ENCODE results near the gene KIAA0319L. TPM values are rescaled to one million over a fixed set of nuclear protein-coding genes. Genes with fewer than 3 reads are reported as not detected.

Gene KIAA0319L
- total and polyA plus RNA-seq, 2 experiments from 2014 or later = 27.2 to 75.1 TPM

DNA sequence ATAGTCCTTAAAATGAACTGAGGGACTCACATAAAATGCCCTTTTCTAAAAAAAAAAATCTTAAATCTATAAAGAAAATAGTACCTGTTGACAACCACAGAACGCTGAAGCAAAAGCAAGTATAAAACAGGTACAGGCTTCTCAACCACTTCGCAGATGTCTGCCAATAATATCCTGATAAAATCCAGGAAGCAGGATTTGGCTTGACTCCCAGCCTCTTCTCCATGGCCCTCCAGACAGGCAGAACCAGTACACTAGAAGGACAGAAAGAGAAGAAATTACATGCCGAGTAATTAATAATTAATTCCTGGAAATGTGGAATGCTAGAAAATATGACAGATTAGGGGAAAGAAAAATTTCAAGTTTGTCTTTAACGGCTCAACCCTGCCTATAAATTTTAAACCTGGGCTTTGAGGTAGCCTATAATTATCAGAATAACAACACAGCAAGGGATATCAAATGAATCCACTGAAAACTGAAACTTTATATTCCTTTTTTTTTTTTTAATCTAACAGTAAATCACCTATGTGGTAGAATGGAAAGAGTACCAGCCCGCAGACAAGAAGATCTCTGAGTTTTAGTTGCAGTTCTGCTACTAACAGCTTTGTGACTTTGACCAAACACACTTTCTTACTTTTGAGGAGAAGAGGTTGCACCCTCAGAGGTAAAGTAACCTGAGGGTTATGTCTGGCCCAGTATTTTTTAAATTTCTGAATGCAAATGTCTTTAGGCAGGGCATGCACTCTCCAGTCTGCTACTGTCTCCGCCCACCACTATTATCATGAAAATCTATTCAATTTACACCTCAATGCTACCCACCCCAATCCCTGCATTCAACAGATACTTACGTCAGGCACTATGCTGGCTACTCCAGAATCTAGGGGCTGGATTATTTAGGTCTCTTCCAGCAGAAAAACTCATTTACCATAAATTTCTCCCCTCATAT, 2.7 kb downstream of the KIAA0319L start:
- H3K4me2 ChIP-seq = peak overlapping the region; percentile 71
- peaks cover 13% of the 10 kb centered on the region for H3F3A ChIP-seq (replicated peaks; ENCODE audit: low read depth)
- TF ChIP-seq, protein P1, sequence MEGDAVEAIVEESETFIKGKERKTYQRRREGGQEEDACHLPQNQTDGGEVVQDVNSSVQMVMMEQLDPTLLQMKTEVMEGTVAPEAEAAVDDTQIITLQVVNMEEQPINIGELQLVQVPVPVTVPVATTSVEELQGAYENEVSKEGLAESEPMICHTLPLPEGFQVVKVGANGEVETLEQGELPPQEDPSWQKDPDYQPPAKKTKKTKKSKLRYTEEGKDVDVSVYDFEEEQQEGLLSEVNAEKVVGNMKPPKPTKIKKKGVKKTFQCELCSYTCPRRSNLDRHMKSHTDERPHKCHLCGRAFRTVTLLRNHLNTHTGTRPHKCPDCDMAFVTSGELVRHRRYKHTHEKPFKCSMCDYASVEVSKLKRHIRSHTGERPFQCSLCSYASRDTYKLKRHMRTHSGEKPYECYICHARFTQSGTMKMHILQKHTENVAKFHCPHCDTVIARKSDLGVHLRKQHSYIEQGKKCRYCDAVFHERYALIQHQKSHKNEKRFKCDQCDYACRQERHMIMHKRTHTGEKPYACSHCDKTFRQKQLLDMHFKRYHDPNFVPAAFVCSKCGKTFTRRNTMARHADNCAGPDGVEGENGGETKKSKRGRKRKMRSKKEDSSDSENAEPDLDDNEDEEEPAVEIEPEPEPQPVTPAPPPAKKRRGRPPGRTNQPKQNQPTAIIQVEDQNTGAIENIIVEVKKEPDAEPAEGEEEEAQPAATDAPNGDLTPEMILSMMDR (conservative IDR thresholded peaks at IDR 0.05; ENCODE audit: low read depth in 2 of 2) = no peak
- TF ChIP-seq POLR2AphosphoS5 (IDR thresholded peaks at IDR 0.05; ENCODE audit: low read depth) (peak; percentile 39; the same call in 1 of the 2 replicates), CREB1 (CRISPR knock-in tag; IDR thresholded peaks at IDR 0.05; ENCODE audit: low read depth) (peak; percentile 69; the same call in 1 of the 2 replicates)
- peak overlapping the region; percentile 98 for H3K4me3 Mint-ChIP-seq
- peaks cover 45% of the 10 kb centered on the region for H3K4me1 Mint-ChIP-seq
- ATAC-seq = peak; percentile 57
- H3K79me2 ChIP-seq (replicated peaks; ENCODE audit: insufficient read depth) = peaks cover 65% of the 10 kb centered on the region
- no peaks in the 10 kb centered on the region for H4K20me1 ChIP-seq (replicated peaks; ENCODE audit: insufficient read depth)
- peaks cover 38% of the 10 kb centered on the region for H3K36me3 Mint-ChIP-seq (ENCODE audit: low read depth)
- peak overlapping the region; percentile 93 for H3K27ac Mint-ChIP-seq
- H3K9me3 Mint-ChIP-seq = peaks cover 3% of the 10 kb centered on the region; the same call in 1 of the 3 replicates
- peak; percentile 95 for DNase-seq (ENCODE audit: low spot score)
- no peak overlapping the region for H2AFZ ChIP-seq
- no peaks in the 10 kb centered on the region for H3K27me3 ChIP-seq (ENCODE audit: insufficient read depth)
- peaks cover 34% of the 10 kb centered on the region for H3K4me1 ChIP-seq (ENCODE audit: insufficient read depth)
- H3K9me2 ChIP-seq (ENCODE audit: insufficient read depth) = no peaks in the 10 kb centered on the region
- peak overlapping the region; percentile 96 for H3K27ac ChIP-seq (ENCODE audit: low read depth)
- peaks cover 7% of the 10 kb centered on the region; the same call in 1 of the 2 replicates for H3K36me3 ChIP-seq (ENCODE audit: insufficient read depth)
- H3K4me3 ChIP-seq = peak overlapping the region; percentile 91
- H3K27me3 Mint-ChIP-seq (ENCODE audit: insufficient read depth, low read depth, poor library complexity) = peaks cover 14% of the 10 kb centered on the region

DNA sequence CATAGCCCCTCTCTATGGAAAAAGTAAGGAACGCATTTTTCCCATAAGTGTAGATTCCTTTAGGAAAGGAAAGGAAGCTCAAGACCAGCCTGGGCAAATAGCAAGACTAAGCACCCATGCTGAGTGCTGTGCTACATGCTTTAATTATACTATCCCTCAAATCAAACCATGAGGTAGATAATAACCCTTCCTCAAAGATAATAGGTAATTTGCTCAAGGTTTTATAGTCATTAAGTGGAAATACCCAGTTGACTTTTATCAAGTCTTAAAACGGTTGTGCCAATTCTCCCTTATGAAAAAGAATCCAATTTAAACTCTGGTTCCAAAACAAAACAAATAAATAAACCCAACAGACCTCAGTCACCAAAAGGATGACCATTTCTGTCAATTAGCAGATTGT, 3.4 kb downstream of the KIAA0319L start:
- Mint-ChIP-seq H3K4me1 (peaks cover 41% of the 10 kb centered on the region), H3K36me3 (ENCODE audit: low read depth) (peaks cover 43% of the 10 kb centered on the region), H3K9me3 (peaks cover 3% of the 10 kb centered on the region; the same call in 1 of the 3 replicates), H3K27me3 (ENCODE audit: insufficient read depth, low read depth, poor library complexity) (peaks cover 13% of the 10 kb centered on the region), H3K4me3 (peak overlapping the region; percentile 98), H3K27ac (peak overlapping the region; percentile 91)
- Histone ChIP-seq H2AFZ (no peak overlapping the region), H3K4me2 (peak overlapping the region; percentile 66), H3K4me3 (peak overlapping the region; percentile 91), H3K27ac (ENCODE audit: low read depth) (peak overlapping the region; percentile 96), H4K20me1 (replicated peaks; ENCODE audit: insufficient read depth) (no peaks in the 10 kb centered on the region), H3K36me3 (ENCODE audit: insufficient read depth) (peaks cover 7% of the 10 kb centered on the region; the same call in 1 of the 2 replicates), H3K79me2 (replicated peaks; ENCODE audit: insufficient read depth) (peaks cover 72% of the 10 kb centered on the region), H3K27me3 (ENCODE audit: insufficient read depth) (no peaks in the 10 kb centered on the region), H3K4me1 (ENCODE audit: insufficient read depth) (peaks cover 30% of the 10 kb centered on the region), H3F3A (replicated peaks; ENCODE audit: low read depth) (peaks cover 13% of the 10 kb centered on the region), H3K9me2 (ENCODE audit: insufficient read depth) (no peaks in the 10 kb centered on the region)
- no peak for DNase-seq (ENCODE audit: low spot score)
- ATAC-seq = no peak
- TF ChIP-seq STAT1 (IDR thresholded peaks at IDR 0.05; ENCODE audit: unreplicated experiment) = no peak
- no peak for TF ChIP-seq EZH2phosphoT487 (IDR thresholded peaks at IDR 0.05; ENCODE audit: unreplicated experiment)
- TF ChIP-seq, protein P2, sequence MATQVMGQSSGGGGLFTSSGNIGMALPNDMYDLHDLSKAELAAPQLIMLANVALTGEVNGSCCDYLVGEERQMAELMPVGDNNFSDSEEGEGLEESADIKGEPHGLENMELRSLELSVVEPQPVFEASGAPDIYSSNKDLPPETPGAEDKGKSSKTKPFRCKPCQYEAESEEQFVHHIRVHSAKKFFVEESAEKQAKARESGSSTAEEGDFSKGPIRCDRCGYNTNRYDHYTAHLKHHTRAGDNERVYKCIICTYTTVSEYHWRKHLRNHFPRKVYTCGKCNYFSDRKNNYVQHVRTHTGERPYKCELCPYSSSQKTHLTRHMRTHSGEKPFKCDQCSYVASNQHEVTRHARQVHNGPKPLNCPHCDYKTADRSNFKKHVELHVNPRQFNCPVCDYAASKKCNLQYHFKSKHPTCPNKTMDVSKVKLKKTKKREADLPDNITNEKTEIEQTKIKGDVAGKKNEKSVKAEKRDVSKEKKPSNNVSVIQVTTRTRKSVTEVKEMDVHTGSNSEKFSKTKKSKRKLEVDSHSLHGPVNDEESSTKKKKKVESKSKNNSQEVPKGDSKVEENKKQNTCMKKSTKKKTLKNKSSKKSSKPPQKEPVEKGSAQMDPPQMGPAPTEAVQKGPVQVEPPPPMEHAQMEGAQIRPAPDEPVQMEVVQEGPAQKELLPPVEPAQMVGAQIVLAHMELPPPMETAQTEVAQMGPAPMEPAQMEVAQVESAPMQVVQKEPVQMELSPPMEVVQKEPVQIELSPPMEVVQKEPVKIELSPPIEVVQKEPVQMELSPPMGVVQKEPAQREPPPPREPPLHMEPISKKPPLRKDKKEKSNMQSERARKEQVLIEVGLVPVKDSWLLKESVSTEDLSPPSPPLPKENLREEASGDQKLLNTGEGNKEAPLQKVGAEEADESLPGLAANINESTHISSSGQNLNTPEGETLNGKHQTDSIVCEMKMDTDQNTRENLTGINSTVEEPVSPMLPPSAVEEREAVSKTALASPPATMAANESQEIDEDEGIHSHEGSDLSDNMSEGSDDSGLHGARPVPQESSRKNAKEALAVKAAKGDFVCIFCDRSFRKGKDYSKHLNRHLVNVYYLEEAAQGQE (IDR thresholded peaks at IDR 0.05; ENCODE audit: unreplicated experiment) = no peak
- TF ChIP-seq JUNB (IDR thresholded peaks at IDR 0.05; ENCODE audit: unreplicated experiment) = no peak
- no peak for TF ChIP-seq POLR2AphosphoS5 (IDR thresholded peaks at IDR 0.05; ENCODE audit: low read depth)
- TF ChIP-seq, protein P1 (conservative IDR thresholded peaks at IDR 0.05; ENCODE audit: low read depth in 2 of 2) = no peak
- no peak for TF ChIP-seq NANOG (IDR thresholded peaks at IDR 0.05; ENCODE audit: borderline replicate concordance)
- TF ChIP-seq ZNF114 (CRISPR knock-in tag; IDR thresholded peaks at IDR 0.05) = no peak
- TF ChIP-seq, protein P3, sequence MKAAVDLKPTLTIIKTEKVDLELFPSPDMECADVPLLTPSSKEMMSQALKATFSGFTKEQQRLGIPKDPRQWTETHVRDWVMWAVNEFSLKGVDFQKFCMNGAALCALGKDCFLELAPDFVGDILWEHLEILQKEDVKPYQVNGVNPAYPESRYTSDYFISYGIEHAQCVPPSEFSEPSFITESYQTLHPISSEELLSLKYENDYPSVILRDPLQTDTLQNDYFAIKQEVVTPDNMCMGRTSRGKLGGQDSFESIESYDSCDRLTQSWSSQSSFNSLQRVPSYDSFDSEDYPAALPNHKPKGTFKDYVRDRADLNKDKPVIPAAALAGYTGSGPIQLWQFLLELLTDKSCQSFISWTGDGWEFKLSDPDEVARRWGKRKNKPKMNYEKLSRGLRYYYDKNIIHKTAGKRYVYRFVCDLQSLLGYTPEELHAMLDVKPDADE (IDR thresholded peaks at IDR 0.05) = no peak

Measured in GM23338 (cell line).